ENCODE data around the gene TMEM101. TPM values are rescaled to one million over a fixed set of nuclear protein-coding genes. Genes with fewer than 3 reads are reported as not detected.

Gene TMEM101
- total and polyA plus RNA-seq, 2 of the 8 experiments (the other 6 are each of a cell fraction or from before 2014, with no cell fraction given): 16.1 to 44.7 TPM

DNA sequence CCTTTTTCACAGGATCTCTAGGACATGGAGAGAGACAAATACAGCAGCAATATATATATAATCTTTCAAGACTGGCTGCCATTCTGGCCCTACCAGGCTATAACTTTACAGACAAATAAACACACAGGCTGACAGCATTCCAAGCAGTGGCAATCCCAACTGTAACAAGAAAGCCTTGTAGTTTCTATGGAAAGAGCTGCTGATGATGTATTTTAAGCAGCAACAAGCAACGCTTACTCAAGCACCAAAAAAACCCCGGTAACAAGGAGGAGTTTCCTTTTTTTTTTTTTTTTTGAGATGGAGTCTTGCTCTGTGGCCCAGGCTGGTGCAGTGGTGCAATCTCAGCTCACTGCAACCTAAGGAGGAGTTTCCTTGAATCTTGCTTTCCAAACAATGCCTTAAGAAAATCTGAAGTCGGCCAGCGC is 28.5 kb upstream of the TMEM101 start (continued):
- TF ChIP-seq ATF2 (IDR thresholded peaks at IDR 0.05; ENCODE audit: low read length) (no peak), JUN (IDR thresholded peaks at IDR 0.05; ENCODE audit: low read depth, low read length) (no peak), EP300 (IDR thresholded peaks at IDR 0.05; ENCODE audit: borderline replicate concordance in 1 of 2, low read depth in 2 of 2, low read length in 2 of 2) (no peak), CBX8 (IDR thresholded peaks at IDR 0.05; ENCODE audit: borderline replicate concordance, low read depth, low read length) (no peak)

Measured in H1 (cell line).